Suprapubic skin (tissue), 3 donors: ENCODE results near the gene EMX1.

Experiments
- POLR2A ChIP-seq, 2 donors: fragments of 450-650 bp; IDR thresholded peaks; one replicate each; pipeline ENCODE4 v1.6.1; 2017; ENCODE audit warnings: antibody characterized with exemption in 2 of 2, mild to moderate bottlenecking in 2 of 2, moderate library complexity in 2 of 2
- TF ChIP-seq, protein P1 (sequence below), 2 donors: fragments of 200-600 bp in 1 of 2; fragments of 450-650 bp in 1 of 2; sonication (generic) in 1 of 2; IDR thresholded peaks; one replicate each; pipeline ENCODE4 v1.5.1; 2016 to 2019; ENCODE audit warnings: antibody characterized with exemption in 2 of 2, mild to moderate bottlenecking in 1 of 2, moderate library complexity in 1 of 2

DNA sequence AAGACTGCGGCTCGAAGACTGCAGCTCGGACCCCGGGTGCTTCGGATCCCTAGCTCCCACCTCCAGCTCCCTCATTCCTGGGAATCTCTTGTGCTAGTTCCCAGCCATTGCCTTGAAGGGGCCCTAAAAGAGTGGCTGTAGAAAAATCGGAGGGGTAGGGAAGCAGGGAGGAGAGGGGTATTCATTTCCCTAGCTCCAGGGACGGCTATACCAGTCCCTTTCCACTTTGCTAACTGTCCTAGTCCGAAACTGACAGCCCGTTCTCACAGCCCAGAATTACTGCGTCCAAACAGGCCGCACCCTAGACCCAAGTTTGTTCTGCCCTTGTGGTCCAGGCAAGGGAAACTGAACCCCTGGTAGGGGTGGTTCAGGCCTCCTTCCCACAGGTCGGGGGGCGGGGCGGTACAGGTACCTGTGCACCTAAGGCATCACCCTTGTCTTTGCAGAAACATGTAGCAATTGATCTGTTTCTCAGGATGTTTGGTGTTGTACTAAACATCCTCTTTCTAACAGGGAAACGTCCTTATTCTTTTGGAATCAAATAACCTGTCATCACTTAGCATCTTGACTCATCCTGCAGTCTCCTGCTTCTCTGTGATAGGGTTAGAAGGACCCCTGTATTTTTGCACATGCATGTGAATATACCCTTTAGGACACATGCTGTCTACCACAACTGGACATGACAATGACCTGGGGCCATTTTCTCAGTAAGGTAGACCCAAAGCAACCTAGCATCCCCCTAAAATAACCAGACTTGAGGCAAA, 4.0 kb downstream of the EMX1 start:
- TF ChIP-seq, protein P1, sequence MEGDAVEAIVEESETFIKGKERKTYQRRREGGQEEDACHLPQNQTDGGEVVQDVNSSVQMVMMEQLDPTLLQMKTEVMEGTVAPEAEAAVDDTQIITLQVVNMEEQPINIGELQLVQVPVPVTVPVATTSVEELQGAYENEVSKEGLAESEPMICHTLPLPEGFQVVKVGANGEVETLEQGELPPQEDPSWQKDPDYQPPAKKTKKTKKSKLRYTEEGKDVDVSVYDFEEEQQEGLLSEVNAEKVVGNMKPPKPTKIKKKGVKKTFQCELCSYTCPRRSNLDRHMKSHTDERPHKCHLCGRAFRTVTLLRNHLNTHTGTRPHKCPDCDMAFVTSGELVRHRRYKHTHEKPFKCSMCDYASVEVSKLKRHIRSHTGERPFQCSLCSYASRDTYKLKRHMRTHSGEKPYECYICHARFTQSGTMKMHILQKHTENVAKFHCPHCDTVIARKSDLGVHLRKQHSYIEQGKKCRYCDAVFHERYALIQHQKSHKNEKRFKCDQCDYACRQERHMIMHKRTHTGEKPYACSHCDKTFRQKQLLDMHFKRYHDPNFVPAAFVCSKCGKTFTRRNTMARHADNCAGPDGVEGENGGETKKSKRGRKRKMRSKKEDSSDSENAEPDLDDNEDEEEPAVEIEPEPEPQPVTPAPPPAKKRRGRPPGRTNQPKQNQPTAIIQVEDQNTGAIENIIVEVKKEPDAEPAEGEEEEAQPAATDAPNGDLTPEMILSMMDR (IDR thresholded peaks at IDR 0.05), result no peak
- no peak for TF ChIP-seq POLR2A (IDR thresholded peaks at IDR 0.05)
